Measurements from ENCODE around the gene KRTCAP2. TPM values are rescaled to one million over a fixed set of nuclear protein-coding genes. Genes with fewer than 3 reads are reported as not detected.

Gene KRTCAP2
- total RNA-seq, 1 experiment from 2014 or later = 156 TPM

DNA sequence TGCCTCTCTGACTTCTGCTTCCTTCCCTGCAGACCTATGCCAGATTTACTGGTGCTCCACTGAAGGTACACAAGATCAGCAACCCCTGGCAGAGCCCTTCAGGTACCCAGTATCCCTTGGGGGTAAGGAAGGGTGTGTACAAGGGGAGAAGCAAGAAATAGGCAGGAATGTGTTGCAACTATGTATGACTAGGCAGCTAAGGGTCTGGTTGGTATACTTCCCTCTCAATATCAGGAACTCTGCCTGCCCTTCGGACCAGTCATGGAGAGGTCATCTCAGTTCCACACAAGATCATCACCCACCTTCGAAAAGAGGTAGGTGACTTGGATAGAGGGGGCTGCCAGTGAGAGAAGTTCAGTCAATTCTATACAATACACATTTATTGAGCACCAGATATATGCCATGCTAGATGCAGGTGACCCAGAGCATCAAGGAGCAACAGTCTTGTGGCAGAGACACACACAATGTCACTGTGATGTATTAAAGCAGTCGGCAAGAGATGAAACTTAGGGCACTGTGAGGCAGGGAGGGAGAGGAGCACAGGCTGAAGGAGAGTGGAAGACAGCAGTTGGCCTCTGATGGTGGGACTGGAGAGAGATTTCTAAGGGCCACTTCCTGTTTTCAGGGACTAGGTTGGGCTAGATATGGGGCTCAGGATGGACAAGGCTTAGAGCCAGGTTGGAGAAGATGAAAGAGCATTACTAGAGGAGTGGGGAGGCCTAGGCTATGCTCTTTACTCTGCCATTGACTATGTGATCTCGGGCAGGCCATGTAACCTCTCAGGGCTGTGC lies 37.4 kb upstream of the KRTCAP2 start:
- Histone ChIP-seq H3K27ac (no peak overlapping the region), H3F3A (ENCODE audit: insufficient read depth, low read depth) (peaks cover 11% of the 10 kb centered on the region; the same call in 1 of the 2 replicates), H3K4me1 (replicated peaks; ENCODE audit: insufficient read depth) (peaks cover 26% of the 10 kb centered on the region), H3K9me2 (ENCODE audit: insufficient read depth) (no peaks in the 10 kb centered on the region), H3K4me3 (0 out of 2 replicates have a peak overlapping the region, but pooled peaks have one; percentile 78), H3K79me2 (ENCODE audit: low read depth) (peaks cover 18% of the 10 kb centered on the region), H3K27me3 (ENCODE audit: insufficient read depth, low read depth) (no peaks in the 10 kb centered on the region), H3K4me2 (peak overlapping the region; percentile 98), H3K9me3 (ENCODE audit: insufficient read depth, low read depth) (no peaks in the 10 kb centered on the region), H2AFZ (no peak overlapping the region), H3K36me3 (ENCODE audit: low read depth) (no peaks in the 10 kb centered on the region), H4K20me1 (ENCODE audit: insufficient read depth) (no peaks in the 10 kb centered on the region)
- TF ChIP-seq CTCF (conservative IDR thresholded peaks at IDR 0.05) = no peak
- no peak for TF ChIP-seq EZH2 (IDR thresholded peaks at IDR 0.05; ENCODE audit: low read depth)
- BruUV-seq (replicated peaks) = no TSS peak
- intact Hi-C loops (cut with micrococcal nuclease; ENCODE audit: unreplicated experiment) = no loop called here
- no peak for DNase-seq
- POLR2A ChIA-PET (ENCODE audit: unreplicated experiment) = no interaction called here
- CTCF ChIA-PET = no interaction called here

DNA sequence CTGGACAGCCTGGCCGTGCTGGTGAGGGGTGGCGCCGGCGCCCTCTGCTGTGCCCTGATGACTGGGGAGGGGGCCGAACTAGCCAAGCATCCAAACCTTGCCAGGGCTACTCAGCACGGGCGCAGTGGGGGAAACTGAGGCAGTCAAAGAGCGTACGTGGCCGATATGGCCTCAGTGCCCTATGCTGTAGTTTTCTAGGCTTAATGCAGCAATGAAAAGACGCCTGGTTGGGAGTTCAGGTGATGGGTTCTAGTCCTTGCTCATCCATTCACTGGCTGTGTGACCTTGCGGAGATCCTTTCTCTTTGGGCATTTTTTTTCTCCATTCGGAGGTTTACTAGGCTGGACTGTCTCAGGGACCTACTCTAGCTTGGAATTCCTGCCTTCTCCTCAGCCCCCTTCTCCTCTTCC lies 36.2 kb upstream of the KRTCAP2 start:
- Histone ChIP-seq H3K4me1 (replicated peaks; ENCODE audit: insufficient read depth) (peaks cover 26% of the 10 kb centered on the region), H3K36me3 (ENCODE audit: low read depth) (no peaks in the 10 kb centered on the region), H2AFZ (peak overlapping the region; percentile 91), H3K27ac (peak overlapping the region; percentile 74), H3K4me2 (peak overlapping the region; percentile 98), H3K4me3 (peak overlapping the region; percentile 78), H3F3A (ENCODE audit: insufficient read depth, low read depth) (peaks cover 11% of the 10 kb centered on the region; the same call in 1 of the 2 replicates), H3K27me3 (ENCODE audit: insufficient read depth, low read depth) (no peaks in the 10 kb centered on the region), H3K79me2 (ENCODE audit: low read depth) (peaks cover 18% of the 10 kb centered on the region), H4K20me1 (ENCODE audit: insufficient read depth) (no peaks in the 10 kb centered on the region), H3K9me3 (ENCODE audit: insufficient read depth, low read depth) (no peaks in the 10 kb centered on the region), H3K9me2 (ENCODE audit: insufficient read depth) (no peaks in the 10 kb centered on the region)
- no peak for DNase-seq
- POLR2A ChIA-PET (ENCODE audit: unreplicated experiment) = interaction anchor here (0.6 to 1.0 kb wide), 6 partner anchors 14 to 798 kb away, joined by 3 to 7 read pairs (median 4); no protein-coding TSS in a partner anchor
- intact Hi-C loops (cut with micrococcal nuclease; ENCODE audit: unreplicated experiment) = no loop called here
- CTCF ChIA-PET = interaction anchor here (0.7 to 0.9 kb wide), 2 partner anchors 56 to 439 kb away, joined by 3 to 4 read pairs; no protein-coding TSS in a partner anchor
- TF ChIP-seq EZH2 (IDR thresholded peaks at IDR 0.05; ENCODE audit: low read depth) (no peak), CTCF (conservative IDR thresholded peaks at IDR 0.05) (no peak)
- BruUV-seq (replicated peaks) = TSS peak; percentile 78

DNA sequence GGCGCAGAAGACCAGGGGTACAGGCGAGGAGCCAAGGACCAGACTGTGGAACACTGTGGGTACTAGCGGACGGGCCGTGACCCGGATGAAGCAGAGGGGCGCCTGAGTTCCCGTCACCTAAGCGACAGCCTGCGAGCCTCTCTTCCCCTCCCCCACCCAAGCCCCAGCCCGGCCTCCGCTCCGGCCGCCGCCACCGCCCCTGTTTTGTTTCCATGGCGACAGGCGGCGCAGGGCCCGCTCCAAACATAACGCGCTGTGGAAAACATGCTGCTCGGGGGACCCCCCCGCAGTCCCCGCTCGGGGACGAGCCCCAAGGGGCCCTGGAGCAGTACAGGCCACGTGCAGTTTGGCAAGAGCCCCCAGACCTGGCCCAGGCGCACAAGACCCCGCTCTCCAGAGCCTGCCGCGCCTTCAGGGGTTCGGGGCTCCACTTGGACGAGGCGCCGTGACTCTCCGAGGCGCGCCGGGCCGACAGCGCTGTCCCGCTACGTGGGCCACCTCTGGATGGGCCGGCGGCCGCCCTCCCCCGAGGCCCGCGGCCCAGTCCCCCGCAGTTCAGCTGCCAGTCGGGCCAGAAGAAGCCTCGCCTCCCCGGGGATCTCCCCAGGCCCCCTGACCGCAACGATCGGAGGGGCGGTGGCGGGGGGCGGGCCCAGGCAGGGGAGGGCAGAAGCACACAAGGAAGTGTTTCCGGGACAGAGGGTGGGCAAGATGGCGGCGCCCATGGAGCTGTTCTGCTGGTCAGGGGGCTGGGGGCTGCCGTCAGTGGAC lies 35.6 kb upstream of the KRTCAP2 start, which contains the start of gene MTX1:
MTX1 (plus strand) TSS at position 155 of the 771 bp plus-strand sequence; CDS start at position 265, 110 bp downstream.
- ChIA-PET POLR2A (ENCODE audit: unreplicated experiment) (interaction anchor here (0.6 to 1.0 kb wide), 6 partner anchors 15 to 798 kb away, joined by 3 to 7 read pairs (median 4); partner anchors contain the start of gene FDPS), CTCF (interaction anchor here (0.7 to 1.0 kb wide), 4 partner anchors 16 to 440 kb away, joined by 3 to 4 read pairs (median 3); no protein-coding TSS in a partner anchor)
- Histone ChIP-seq H3K27me3 (ENCODE audit: insufficient read depth, low read depth) (no peaks in the 10 kb centered on the region), H3K9me3 (ENCODE audit: insufficient read depth, low read depth) (no peaks in the 10 kb centered on the region), H3K79me2 (ENCODE audit: low read depth) (peaks cover 18% of the 10 kb centered on the region), H3K4me3 (peak within 1 kb of the TSS; percentile 78), H2AFZ (peak within 1 kb of the TSS; percentile 91), H4K20me1 (ENCODE audit: insufficient read depth) (no peaks in the 10 kb centered on the region), H3K4me2 (peak within 1 kb of the TSS; percentile 98), H3K27ac (peak within 1 kb of the TSS; percentile 74), H3K4me1 (replicated peaks; ENCODE audit: insufficient read depth) (peaks cover 26% of the 10 kb centered on the region), H3K9me2 (ENCODE audit: insufficient read depth) (no peaks in the 10 kb centered on the region), H3K36me3 (ENCODE audit: low read depth) (no peaks in the 10 kb centered on the region), H3F3A (ENCODE audit: insufficient read depth, low read depth) (peaks cover 11% of the 10 kb centered on the region; the same call in 1 of the 2 replicates)
- intact Hi-C loops (cut with micrococcal nuclease; ENCODE audit: unreplicated experiment) = loop anchor here (1.0 kb wide), 1 partner anchor 35 kb away; the partner anchor contains the start of genes KRTCAP2 and TRIM46
- TF ChIP-seq EZH2 (IDR thresholded peaks at IDR 0.05; ENCODE audit: low read depth) (no peak), CTCF (conservative IDR thresholded peaks at IDR 0.05) (no peak)
- BruUV-seq (replicated peaks) = no TSS peak
- DNase-seq = peak; percentile 60 to 85

Data from PC-9 (cell line).